Activated CD4-positive, alpha-beta T cell treated with anti-CD3 and anti-CD28 coated beads for 4 hours (primary cell): ENCODE measurements around the gene DEAF1.

Source experiments
- DNase-seq, 2 donors: peaks; one replicate each; pipeline ENCODE4 v3.0.0-alpha.2; 2020

DEAF1 gene

GRCh38 chr11:641806-642370 is 53.1 kb downstream of the DEAF1 start:
- DNase-seq: no peak

GRCh38 chr11:640021-640706 is 54.9 kb downstream of the DEAF1 start:
- no peak for DNase-seq

- DNase-seq: no peak
Observed at GRCh38 chr11:639332-639955, 55.6 kb downstream of the DEAF1 start.

GRCh38 chr11:638631-639331 is 56.2 kb downstream of the DEAF1 start:
- DNase-seq: no peak

GRCh38 chr11:637593-638521 is 57.2 kb downstream of the DEAF1 start:
- DNase-seq: no peak

GRCh38 chr11:637333-637592 is 57.8 kb downstream of the DEAF1 start:
- no peak for DNase-seq

- DNase-seq: no peak
Observed at GRCh38 chr11:636511-637332, 58.3 kb downstream of the DEAF1 start, which contains the start of gene DRD4. Gene DRD4, plus strand, starts transcription at chr11:637269. Its CDS starts 36 bp downstream, at chr11:637305.

- DNase-seq: no peak
Observed at GRCh38 chr11:635945-636510, 59.0 kb downstream of the DEAF1 start.

GRCh38 chr11:630871-631270 is 64.2 kb downstream of the DEAF1 start:
- DNase-seq: no peak

GRCh38 chr11:629237-629583 is 65.8 kb downstream of the DEAF1 start:
- no peak for DNase-seq

GRCh38 chr11:628056-628455 is 67.0 kb downstream of the DEAF1 start:
- no peak for DNase-seq

- no peak for DNase-seq
Observed at GRCh38 chr11:627308-627576, 67.8 kb downstream of the DEAF1 start.

GRCh38 chr11:626475-627307 is 68.3 kb downstream of the DEAF1 start, which contains the start of gene SCT:
Gene SCT, minus strand, starts transcription at chr11:627181. Its CDS starts 38 bp downstream, at chr11:627143.
- DNase-seq: no peak

GRCh38 chr11:625636-626268 is 69.3 kb downstream of the DEAF1 start:
- no peak for DNase-seq

GRCh38 chr11:624705-625635 is 70.1 kb downstream of the DEAF1 start, which contains the start of gene CDHR5:
Gene CDHR5, minus strand, starts transcription at chr11:624955. Its CDS starts 53 bp downstream, at chr11:624902.
- no peak for DNase-seq

GRCh38 chr11:623999-624704 is 70.9 kb downstream of the DEAF1 start:
- DNase-seq: no peak

- DNase-seq: no peak
Observed at GRCh38 chr11:623349-623869, 71.6 kb downstream of the DEAF1 start.

GRCh38 chr11:621838-622237 is 73.2 kb downstream of the DEAF1 start:
- DNase-seq: no peak
